HK-2 (cell line): Measurements from ENCODE around the gene RETSAT.
"Not testable (repeated sequence)": the region's sequence is repeated elsewhere in the genome, so short reads cannot be mapped to it uniquely, and the experiment has no call there.

Source experiments
- DNase-seq: peaks from one replicate; pipeline ENCODE4 v3.0.0-alpha.2; 2018; ENCODE audit not compliant: unreplicated experiment

The RETSAT gene

GRCh38 chr2:85354286-85355072, at the start of gene RETSAT, which contains the start of gene ELMOD3:
RETSAT (minus strand) TSS chr2:85354528; CDS start chr2:85354507, 21 bp downstream.
ELMOD3 (plus strand) TSS chr2:85354769; CDS start chr2:85357199, 2,430 bp downstream.
- peak; percentile 98 for DNase-seq

GRCh38 chr2:85401844-85402243, 47.5 kb upstream of the RETSAT start:
- DNase-seq: no peak

GRCh38 chr2:85401464-85401805, 47.1 kb upstream of the RETSAT start:
- no peak for DNase-seq

- DNase-seq: no peak
Observed at GRCh38 chr2:85400541-85401463, 46.5 kb upstream of the RETSAT start.

GRCh38 chr2:85400023-85400422, 45.7 kb upstream of the RETSAT start:
- no peak for DNase-seq

- DNase-seq: no peak
Observed at GRCh38 chr2:85399183-85399455, 44.8 kb upstream of the RETSAT start.

- DNase-seq: no peak
Observed at GRCh38 chr2:85398426-85399182, 44.3 kb upstream of the RETSAT start.

- no peak for DNase-seq
Observed at GRCh38 chr2:85397925-85398331, 43.6 kb upstream of the RETSAT start.

- no peak for DNase-seq
Observed at GRCh38 chr2:85396531-85397470, 42.5 kb upstream of the RETSAT start.

GRCh38 chr2:85395912-85396475, 41.7 kb upstream of the RETSAT start:
- no peak for DNase-seq

- DNase-seq: no peak
Observed at GRCh38 chr2:85394976-85395375, 40.6 kb upstream of the RETSAT start.

GRCh38 chr2:85394261-85394681, 39.9 kb upstream of the RETSAT start:
- DNase-seq: no peak

- DNase-seq: no peak
Observed at GRCh38 chr2:85393836-85394235, 39.5 kb upstream of the RETSAT start.

- no peak for DNase-seq
Observed at GRCh38 chr2:85390941-85391669, 36.8 kb upstream of the RETSAT start.

- no peak for DNase-seq
Observed at GRCh38 chr2:85388878-85389538, 34.7 kb upstream of the RETSAT start.

GRCh38 chr2:85387754-85388153, 33.4 kb upstream of the RETSAT start:
- no peak for DNase-seq

GRCh38 chr2:85385746-85386145, 31.4 kb upstream of the RETSAT start:
- no peak for DNase-seq

GRCh38 chr2:85383850-85384249, 29.5 kb upstream of the RETSAT start:
- no peak for DNase-seq

GRCh38 chr2:85383151-85383550, 28.8 kb upstream of the RETSAT start:
- not testable (repeated sequence) for DNase-seq

- DNase-seq: no peak
Observed at GRCh38 chr2:85380048-85380447, 25.7 kb upstream of the RETSAT start.
